LHCN-M2 (cell line): ENCODE results near the gene TDRD7. TPM values are rescaled to one million over a fixed set of nuclear protein-coding genes. Genes with fewer than 3 reads are reported as not detected.
"Not testable (repeated sequence)": the region's sequence is repeated elsewhere in the genome, so short reads cannot be mapped to it uniquely, and the experiment has no call there.

Source experiments
- DNase-seq: peaks from one replicate; pipeline ENCODE4 v3.0.0-alpha.2; 2012; ENCODE audit warnings: low read depth
- total RNA-seq: library from RNA; depleted of rRNA; stranded (reverse); fragments of >200 nt; gene quantifications from 2 replicates; pipeline ENCODE4 v1.2.3, GENCODE V29; 2014

TDRD7 gene
- total RNA-seq, 1 experiment from 2014 or later: 8.5 TPM

GRCh38 chr9:97478301-97478981, 66.5 kb downstream of the TDRD7 start:
- no peak for DNase-seq

DNA sequence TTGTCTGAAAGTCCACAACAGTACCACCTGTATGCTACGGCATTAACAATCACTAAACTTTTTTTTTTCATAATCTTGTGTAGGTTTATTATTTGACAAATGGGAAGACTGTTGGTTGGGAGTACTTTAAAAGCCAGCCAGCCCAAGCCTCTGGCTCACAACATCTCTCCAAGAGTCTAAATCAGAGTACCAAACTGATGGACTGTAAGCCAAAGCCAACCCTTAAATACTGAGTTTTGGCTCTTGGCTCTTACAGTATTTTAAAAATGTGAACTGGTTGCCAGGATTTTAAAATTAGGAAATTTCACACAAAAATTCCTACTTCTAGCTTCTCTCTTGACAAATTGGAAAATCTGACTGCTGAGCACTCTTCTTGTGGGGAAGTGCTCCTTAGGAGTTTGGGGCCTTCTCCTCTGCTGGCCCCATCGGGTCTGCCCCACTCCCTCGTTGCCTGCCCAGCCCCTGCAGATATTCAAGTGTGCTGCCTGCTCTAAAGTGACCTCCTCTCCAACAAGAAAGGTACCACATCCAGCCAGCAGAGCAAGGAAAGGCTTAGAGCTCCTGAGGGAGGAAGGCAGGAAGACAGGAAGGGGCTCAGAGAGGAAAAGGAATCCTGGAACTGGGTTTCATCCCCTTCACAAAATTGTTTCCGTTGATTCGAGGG, 67.7 kb downstream of the TDRD7 start:
- no peak for DNase-seq

DNA sequence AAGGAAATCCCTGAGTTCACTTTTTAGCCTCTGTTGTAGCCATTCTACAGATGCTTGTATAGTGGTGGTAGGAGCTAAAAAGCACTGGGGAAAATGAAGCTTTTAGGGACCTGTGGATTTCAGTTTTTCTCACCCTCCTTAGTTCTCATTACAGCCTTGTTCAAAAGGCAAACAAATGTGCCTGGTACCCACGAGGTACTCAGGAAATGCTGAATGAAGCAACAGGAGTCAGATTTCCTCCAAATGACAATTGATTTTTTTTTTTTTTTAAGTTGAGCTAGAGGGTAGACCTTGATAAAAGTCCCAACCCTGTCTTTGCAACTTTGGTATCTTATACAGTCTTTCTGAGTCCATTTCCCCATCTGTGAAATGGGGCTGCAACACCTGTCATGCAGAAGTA, 68.3 kb downstream of the TDRD7 start:
- no peak for DNase-seq

DNA sequence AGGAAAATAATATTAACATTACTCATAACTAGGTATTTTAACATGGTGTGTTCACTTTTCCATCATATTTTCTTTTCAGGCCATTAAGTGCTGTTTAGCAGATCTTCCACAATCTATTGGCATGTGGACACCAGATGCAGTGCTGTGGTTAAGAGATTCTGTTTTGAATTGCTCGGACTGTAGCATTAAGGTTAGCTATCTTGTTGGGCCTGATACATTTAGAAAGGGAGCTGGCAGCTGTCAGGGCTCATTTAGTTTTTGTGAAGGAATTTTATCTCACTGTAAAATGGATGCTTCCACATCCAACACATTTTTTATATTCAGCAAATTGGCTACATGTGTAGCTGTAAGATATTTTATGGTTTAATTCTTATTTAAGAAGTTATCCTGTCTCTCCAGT, 68.9 kb downstream of the TDRD7 start:
- DNase-seq: no peak

DNA sequence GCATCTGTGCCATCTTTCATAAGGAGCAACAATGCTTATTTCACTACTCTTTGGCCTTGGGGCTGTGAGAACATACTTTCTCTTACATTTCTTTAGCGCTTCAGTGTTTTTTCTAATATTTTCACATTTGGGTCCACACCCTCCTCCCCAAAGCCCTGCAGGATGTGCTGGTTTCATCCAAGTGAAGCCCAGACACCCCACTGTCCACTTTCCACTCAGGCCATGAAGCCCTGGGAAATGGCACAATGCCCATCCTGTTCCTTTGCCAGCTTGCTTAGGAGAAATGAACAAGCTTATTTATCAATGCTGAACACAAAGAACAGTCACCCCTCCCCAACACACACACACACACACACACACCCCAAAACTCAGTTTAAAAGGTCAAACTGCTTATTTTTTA, 72.2 kb downstream of the TDRD7 start:
- no peak for DNase-seq

- peak; percentile 22 for DNase-seq
Observed at GRCh38 chr9:97487107-97487506, 75.2 kb downstream of the TDRD7 start.

DNA sequence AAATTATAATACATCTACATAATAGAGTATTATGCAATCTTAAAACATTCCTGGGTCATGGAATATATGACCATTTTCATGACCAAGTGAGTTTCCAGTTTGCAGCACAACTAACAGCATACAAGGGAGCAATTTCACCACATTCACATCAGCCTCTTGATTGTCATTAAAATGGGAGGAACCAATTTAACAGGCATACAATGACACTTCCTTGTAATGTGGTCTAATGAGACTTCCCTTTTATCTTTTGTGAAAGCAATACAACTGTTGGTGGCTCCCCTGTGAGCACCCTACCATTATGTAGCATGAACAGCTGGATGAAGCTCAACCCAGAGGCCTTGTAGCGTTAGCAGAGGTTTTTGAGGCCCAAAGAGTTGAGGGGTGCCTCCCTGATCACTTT, 76.0 kb downstream of the TDRD7 start:
- DNase-seq: no peak

- DNase-seq: no peak
Observed at GRCh38 chr9:97491216-97491999, 79.5 kb downstream of the TDRD7 start.

- DNase-seq: not testable (repeated sequence)
Observed at GRCh38 chr9:97497558-97498375, 85.9 kb downstream of the TDRD7 start.

GRCh38 chr9:97498846-97499245, 87.0 kb downstream of the TDRD7 start:
- DNase-seq: not testable (repeated sequence)

- no peak for DNase-seq
Observed at GRCh38 chr9:97500263-97500662, 88.4 kb downstream of the TDRD7 start.

DNA sequence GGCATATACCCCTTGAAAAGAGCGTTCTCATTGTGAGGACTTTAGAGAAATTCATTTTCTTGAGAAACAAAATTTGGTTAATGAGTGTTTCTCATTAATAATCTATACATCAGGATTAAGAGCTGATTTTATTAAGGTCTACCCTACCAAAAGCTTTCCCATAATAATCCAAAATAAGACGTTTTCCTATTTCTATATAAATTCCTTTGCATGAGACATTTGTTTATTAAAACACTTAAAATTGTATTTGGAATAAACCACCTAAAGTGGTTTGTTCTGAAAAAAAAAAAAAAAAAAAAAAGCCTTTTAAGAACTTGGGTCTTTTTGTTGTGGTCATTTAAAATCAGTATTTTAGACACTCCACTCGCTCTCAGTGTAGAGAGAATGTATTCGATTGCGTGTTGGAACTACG, 88.9 kb downstream of the TDRD7 start:
- no peak for DNase-seq

GRCh38 chr9:97501177-97501971, 89.5 kb downstream of the TDRD7 start, which contains the start of gene TMOD1:
Gene TMOD1, plus strand, starts transcription at chr9:97501666. Its CDS starts 22,523 bp downstream, at chr9:97524189.
- no peak for DNase-seq

DNA sequence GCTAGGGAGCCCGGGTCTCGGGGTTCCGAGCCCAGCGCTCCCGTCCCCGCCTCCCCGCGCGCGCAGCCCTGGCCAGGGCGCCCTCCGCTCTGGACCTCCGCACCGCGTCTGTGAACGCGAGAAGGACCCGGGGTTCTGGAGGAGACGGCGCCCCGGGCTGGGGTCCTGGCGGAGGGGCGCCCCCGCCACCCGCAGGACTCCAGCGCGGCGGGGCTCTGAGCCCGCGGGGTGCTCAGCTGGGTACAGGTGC, 90.0 kb downstream of the TDRD7 start:
- no peak for DNase-seq

DNA sequence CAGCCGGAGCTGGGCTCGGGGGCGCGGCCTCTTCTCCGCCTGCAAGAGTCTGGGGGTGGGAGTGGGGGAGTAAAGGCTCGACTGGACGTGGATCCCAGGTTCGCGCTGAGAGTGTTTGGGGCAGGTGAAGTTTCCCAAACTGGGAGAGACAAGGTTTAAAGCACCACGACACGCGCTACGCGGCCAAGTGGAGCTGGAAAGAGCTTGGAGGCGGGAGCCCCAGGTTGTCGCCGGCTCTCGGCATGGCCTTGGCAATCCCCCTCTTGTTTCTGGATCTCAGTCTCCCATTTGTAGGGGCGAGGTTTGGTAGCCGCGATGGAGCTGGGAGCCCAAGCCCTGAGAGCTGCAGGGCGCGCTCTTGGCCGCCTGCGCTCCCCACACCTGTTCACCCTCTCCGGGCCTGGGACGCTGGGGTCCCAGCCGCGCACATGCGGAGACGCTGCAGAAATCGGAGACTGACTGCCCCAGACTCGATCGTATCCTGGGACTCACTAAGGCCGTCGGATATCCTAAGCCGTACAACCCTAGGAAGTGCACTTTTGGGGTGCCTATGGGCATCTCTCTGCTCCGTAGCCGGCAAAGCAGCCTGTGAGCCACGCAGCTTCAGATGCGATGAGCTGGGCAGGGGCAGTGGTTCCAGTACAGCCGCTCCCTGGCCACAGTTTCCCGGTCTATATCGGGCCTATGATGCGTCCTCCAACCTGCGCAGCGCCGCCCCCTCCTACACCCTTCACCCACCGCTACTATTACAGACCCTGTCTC, 90.5 kb downstream of the TDRD7 start:
- DNase-seq: no peak

GRCh38 chr9:97502984-97503861, 91.3 kb downstream of the TDRD7 start:
- no peak for DNase-seq

DNA sequence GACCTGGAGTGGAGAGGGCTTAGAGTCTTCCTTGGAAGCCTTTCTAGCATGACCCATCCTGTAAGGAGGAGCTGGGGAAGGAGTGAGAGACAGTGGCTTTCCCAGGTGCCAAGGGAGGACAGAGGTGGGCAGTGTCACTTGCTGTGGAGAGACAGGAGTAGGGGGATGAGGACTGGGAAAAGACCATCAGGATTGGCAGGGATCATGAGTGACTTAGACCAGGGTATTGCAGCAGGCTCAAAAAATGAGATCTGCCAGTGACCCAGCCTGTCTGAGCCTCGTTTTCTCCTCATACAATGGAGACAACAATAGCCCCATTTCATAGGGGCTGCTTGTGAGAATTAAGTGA, 91.9 kb downstream of the TDRD7 start:
- no peak for DNase-seq

- DNase-seq: no peak
Observed at GRCh38 chr9:97504381-97505216, 92.7 kb downstream of the TDRD7 start.

- no peak for DNase-seq
Observed at GRCh38 chr9:97505845-97506244, 93.9 kb downstream of the TDRD7 start.
